ENCODE data around the gene SUGCT.

DNA sequence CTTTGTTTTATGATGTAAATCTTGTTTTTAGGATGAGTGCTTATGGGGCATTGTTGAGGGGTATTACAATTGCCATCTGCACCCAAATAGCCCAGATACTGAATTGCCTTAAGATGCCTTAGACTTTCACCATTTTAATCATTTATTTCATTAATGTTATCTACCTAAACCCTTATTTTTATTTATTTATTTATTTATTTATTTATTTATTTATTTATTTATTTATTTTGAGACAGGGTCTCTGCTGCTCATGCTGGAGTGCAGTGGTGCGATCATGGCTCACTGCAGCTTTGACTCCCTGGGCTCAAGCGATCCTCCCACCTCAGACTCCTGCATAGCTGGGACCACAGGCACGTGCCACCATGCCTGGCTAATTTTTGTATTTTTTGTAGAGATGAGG lies 560.2 kb downstream of the SUGCT start:
- TF ChIP-seq, protein P1, sequence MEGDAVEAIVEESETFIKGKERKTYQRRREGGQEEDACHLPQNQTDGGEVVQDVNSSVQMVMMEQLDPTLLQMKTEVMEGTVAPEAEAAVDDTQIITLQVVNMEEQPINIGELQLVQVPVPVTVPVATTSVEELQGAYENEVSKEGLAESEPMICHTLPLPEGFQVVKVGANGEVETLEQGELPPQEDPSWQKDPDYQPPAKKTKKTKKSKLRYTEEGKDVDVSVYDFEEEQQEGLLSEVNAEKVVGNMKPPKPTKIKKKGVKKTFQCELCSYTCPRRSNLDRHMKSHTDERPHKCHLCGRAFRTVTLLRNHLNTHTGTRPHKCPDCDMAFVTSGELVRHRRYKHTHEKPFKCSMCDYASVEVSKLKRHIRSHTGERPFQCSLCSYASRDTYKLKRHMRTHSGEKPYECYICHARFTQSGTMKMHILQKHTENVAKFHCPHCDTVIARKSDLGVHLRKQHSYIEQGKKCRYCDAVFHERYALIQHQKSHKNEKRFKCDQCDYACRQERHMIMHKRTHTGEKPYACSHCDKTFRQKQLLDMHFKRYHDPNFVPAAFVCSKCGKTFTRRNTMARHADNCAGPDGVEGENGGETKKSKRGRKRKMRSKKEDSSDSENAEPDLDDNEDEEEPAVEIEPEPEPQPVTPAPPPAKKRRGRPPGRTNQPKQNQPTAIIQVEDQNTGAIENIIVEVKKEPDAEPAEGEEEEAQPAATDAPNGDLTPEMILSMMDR (IDR thresholded peaks at IDR 0.05), result no peak
- no peak for TF ChIP-seq POLR2AphosphoS5 (IDR thresholded peaks at IDR 0.05)
